Stimulated activated CD4-positive, alpha-beta T cell treated with anti-CD3 and anti-CD28 coated beads, Interleukin-4, amount 100 ng/mL, for 48 hours (primary cell): ENCODE measurements around the gene GPR157.

ENCODE experiments used
- DNase-seq, 2 donors: peaks; one replicate each; pipeline ENCODE4 v3.0.0-alpha.2; 2020; ENCODE audit warnings: low read depth in 2 of 2

Gene GPR157

GRCh38 chr1:9087411-9088125 is 41.3 kb downstream of the GPR157 start:
- DNase-seq, result no peak

DNA sequence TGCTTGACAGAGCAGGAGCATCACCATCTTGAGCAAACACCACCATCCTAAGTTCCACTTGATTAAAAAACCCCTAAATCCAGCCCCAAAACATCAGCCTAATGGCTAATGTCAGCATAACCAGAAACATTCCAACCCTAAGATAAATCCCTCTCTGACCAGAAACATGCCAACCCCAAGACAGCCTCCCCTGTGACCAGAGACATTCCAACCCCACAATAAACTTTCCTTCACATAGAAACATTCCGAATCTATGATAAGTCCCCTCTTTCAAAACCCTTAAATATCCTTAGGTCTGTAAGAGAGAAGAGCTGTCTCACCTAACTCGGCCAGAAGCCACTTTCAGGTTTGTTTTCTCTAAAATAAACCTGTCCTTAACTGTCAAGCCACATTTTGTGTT is 42.1 kb downstream of the GPR157 start:
- no peak for DNase-seq

DNA sequence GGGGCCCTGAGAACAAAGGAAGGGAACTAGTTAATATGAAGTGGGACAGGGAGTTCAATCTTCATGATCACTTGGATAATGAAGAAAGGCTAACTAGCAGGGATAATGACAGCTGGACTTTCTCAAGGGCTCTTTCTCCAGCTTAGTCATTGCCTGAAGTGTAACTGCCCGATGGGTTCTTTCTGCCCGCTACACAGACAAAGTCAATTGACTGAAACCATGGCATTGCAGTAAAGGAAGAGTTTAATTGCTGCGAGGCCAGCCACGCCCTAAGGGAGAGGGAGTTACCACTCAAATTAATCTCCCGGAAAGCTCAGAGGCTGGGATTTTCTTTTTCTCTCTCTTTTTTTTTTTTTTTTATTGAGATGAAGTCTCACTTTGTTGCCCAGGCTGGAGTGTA is 42.9 kb downstream of the GPR157 start:
- no peak for DNase-seq

GRCh38 chr1:9085306-9085940 is 43.5 kb downstream of the GPR157 start:
- no peak for DNase-seq

DNA sequence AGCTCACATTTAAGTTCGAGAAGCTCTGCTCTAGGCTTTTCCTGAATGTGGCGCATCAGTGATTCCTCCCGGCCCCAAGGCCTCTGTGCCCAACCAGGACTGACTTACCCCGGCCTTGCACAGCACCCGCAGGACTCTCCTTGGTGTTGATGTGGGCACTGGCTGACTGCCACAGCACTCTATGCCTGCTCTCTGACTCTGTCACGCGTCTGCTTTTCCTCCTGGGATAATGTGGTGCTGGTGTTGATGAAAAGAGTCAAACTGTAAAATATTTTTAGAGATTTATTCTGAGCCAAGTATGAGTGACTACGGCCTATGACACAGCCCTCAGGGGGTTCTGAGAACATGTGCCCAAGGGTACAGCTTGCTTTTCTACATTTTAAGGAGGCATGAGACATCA is 44.0 kb downstream of the GPR157 start:
- no peak for DNase-seq

DNA sequence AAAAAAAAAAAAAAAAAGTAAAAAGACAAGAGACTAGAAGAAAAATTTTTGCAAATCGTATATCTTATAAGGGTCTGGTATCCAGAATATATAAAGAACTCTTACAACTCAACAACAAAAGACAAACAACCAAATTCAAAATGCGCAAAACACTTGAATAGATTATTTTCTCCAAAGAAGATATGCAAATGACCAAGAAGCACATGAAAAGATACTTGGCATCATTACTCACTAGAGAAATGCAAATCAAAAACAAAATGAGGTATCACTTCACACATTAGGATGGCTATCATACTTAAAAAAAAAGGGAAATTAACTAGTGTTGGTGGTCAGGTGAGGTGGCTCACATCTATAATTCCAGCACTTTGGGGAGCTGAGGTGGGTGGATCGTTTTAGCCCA is 47.4 kb downstream of the GPR157 start:
- DNase-seq, result no peak

DNA sequence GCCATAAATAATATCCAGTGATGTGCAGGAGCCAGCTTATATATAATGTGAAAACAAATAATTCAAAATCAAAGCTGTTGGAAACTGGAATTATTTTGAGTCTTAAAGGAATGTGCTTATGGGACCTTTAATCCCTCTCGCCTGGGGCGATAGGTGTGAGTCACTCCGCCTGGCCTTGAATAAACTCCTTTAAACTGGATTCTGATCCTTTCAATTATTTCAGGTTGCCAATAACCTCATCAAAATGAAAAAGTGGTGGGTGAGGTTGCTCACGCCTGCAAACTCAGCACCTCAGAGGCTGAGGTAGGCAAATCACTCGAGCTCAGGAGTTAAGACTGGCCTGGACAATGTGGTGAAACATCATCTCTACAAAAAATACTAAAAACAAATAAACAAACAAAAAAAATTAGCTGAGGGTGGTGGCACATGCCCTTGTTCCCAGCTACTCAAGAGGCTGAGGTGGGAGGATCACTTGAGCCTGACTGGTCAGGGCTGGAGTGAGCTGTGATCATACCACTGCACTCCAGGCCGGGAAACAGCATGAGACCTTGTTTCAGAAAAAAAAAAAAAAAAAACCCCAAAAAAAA is 48.1 kb downstream of the GPR157 start:
- DNase-seq, result no peak

DNA sequence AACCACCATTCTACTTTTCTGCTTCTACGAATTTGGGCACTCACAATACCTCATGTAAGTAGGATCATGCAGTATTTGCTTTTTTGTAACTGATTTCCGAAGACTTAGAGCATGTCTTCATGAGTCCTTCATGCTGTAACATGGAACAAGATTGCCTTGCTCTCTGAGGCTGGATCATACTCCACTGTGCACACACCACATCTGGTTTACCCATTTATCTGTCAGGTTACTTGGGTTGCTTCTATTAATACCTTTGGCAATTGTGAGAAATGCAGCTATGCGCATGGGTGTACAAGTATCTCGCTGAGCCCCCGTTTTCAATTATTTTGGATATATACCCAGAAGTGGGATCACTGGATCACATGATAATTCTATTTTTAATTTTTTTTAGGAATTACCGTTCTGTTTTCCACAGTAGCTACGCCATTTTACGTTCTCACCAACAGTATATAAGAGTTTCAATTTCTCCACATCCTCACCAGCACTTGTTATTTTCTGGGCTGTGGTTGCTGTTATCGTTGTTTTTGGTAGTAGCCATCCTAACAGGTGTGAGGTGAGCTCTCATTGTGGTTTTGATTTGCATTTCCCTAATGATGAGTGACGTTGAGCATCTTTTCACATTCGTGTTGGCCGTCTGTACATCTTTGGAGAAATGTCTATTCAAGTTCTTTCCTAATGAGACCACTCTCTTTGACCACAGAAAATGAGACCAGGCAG is 48.8 kb downstream of the GPR157 start:
- DNase-seq, result no peak

DNA sequence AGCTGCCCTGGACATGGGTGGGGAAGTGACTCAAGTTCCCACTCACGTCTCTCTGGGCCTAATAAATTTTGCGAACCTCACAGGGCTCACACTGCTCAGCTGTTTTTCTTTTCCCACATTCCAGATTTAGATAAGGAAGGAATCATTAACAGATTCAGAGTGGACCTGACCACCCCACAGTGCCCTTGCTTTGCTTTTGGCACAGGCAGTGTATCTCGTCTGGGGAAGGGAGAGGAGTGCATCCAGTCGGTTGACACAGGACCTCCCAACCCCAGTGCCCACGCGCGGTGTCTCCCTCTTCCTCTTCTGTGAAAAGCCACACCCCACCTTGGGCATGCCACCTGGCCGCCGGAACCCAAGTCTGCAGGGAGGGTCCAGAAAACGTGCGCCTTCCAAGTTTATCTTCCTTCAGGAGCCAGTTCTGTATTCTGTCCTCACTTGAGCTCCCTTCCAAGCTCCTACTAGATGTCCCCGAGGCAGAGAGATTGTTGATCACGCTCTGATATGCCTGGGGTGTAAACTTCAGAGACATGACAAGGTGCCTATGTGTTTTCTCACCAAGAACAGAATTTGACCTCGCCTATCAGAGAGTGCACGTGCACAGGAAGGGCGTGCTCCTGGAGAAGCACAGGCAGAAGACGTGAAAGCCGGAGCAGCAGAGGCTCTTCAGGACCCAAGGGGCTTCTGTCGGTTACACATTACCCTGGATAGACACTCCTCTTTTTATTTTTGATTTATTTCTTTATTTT is 50.0 kb downstream of the GPR157 start:
- no peak for DNase-seq

DNA sequence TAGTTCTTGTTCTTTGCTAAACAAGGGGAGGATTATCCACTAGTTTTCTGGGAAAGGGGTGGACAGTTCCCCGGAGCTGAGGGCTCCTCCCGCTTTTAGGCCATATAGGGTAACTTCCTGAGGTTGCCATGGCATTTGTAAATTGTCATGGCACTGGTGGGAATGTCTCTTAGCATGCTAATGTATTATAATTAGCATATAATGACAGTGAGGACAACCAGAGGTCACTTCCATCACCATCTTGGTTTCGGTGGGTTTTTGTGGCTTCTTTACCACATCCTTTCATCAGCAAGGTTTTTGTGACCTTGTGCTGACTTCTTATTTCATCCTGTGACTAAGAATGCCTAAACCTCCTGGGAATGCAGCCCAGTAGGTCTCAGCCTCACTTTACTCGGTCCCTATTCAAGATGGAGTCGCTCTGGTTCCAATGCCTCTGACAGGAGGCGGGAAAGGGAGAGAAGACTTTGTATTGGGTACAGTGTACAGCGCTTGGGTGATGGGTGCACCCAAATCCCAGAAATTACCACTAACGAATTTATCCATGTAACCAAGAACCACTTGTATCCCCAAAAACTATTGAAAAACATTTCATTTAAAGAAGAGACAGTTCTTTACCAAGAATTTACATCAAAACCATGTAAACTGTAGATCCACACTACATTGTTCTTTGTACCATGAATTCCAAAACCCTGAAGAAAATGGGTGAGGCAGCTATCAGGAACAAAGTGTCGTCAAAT is 50.7 kb downstream of the GPR157 start:
- no peak for DNase-seq

DNA sequence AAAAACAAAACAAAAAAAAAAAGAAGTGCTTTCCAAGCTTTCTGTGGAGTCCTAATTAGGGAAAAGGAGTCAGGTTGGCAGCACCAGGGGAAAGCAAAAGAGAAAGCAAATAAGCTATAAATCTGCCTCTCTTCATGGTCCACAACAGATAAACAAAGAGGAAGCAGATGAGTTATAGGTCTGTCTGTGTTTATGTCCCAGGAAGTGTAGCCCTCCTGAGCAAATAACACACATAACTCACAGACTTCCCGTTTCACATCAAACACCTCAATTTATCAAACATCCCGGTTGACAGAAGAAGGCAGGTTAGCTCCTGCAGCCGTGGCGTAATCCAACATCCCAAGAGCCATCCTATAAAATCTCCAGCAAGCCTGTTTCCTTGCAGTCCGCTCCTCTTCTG is 53.9 kb downstream of the GPR157 start:
- no peak for DNase-seq

DNA sequence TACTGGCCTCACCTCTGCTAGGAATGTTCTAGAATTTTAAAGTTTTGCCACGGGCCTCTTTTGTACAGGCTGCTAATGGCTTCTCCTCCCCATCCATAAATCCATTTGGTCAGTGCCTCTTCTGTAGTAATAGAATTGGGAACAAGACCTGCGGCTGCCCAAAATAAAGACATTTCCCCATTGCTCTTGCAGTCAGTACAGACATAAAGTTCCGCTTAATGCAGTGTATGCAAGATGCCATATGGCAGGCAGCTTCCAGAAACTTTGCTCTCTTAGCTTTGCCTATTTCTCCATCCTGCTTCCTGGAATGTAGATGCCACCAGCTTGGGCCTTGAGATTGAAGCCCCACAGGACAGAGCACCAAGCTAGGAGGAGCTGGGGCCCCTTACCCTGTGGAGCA is 55.8 kb downstream of the GPR157 start:
- DNase-seq, result no peak

DNA sequence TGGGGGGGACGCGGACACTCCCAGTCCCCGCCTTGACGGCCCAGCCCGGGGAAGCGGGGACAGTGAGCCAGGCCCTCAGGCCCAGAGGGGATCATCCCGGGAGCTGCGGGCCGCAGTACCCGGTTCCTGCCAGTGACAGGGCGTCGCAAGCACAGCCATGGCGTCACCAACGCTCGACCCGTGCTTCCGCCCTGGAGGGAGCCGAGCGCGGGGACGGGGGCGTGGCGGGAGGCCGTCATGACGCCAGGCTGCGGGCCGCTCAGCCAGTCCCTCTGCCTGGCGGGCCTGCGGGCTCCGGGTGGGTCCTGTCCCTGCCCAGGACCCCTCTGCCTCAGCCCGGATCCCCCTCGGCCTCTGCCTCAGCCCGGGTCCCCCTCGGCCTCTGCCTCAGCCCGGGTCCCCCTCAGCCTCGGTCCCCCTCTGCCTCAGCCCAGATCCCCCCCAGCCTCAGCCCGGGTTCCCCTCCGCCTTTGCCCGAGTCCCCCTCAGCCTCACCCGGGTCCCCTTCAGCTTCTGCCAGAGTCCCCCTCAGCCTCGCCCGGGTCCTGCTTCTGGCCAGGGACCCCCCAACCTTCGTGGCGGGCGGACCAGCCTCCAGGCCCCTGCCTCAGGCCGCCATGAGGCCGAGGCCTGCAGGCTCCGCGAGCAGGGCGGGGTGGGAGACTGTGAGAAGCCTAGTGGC is 57.2 kb downstream of the GPR157 start:
- no peak for DNase-seq

DNA sequence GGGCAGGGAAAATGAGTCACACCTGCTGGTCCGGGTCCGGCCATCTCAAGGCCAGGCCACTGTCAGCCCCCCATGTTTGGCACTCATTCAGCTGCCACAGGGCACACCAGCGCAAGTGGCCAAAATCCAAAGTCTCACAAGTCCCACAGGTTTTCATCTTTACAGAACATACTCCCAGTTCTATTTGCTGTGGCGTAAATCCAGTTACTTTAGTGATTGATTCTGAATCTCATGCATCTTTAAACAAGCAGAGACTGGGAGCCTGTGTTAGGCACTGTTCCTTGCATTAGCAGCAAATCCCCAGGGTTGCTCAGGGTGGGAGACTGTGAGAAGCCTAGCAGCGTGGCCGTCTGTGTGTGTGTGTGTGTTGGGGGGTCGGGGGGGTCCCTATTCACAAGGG is 58.4 kb downstream of the GPR157 start:
- no peak for DNase-seq

DNA sequence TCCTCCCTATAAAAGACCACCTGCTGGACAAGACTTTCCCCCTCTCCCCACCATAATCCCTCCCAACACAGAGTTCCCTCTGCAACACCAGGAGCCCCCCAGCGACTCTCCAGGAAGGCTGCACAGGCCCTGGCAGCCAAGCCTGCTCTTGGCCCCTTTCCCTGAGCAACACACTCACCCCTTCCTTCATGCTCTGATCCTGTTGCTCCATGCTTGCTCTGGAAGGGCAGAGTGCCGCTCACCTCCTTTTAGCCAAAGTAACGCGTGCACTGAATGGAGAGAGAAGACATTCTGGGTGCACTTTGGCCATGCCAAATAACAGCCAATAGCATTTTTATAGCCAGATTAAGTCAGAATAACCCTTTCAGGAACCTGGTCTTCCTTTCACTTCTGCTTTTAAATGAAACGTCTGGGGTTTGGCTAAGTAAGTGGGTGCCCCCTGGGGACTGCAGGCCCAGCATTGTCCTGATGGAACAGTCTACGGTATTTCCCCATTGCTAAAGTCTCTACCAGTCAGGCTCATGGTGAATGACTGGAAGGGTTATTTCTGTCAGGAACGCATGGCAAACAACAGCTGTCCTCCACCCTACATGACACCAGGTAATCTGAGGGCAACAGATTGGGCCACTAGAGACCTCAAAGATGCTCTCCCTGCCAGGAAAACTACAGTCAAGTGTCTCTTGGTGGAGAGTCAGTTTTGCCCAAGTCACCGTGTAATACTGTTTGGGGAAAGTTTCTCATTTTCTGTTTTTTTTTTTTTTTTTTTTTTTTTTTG is 59.4 kb downstream of the GPR157 start, which contains the start of gene SLC2A5:
Gene SLC2A5, minus strand, starts transcription at position 310 of the 775 bp plus-strand sequence. Its CDS starts 99 bp downstream, at position 211.
- DNase-seq, result no peak

- no peak for DNase-seq
These were observed 59.9 kb downstream of the GPR157 start for GRCh38 chr1:9068981-9069325.

DNA sequence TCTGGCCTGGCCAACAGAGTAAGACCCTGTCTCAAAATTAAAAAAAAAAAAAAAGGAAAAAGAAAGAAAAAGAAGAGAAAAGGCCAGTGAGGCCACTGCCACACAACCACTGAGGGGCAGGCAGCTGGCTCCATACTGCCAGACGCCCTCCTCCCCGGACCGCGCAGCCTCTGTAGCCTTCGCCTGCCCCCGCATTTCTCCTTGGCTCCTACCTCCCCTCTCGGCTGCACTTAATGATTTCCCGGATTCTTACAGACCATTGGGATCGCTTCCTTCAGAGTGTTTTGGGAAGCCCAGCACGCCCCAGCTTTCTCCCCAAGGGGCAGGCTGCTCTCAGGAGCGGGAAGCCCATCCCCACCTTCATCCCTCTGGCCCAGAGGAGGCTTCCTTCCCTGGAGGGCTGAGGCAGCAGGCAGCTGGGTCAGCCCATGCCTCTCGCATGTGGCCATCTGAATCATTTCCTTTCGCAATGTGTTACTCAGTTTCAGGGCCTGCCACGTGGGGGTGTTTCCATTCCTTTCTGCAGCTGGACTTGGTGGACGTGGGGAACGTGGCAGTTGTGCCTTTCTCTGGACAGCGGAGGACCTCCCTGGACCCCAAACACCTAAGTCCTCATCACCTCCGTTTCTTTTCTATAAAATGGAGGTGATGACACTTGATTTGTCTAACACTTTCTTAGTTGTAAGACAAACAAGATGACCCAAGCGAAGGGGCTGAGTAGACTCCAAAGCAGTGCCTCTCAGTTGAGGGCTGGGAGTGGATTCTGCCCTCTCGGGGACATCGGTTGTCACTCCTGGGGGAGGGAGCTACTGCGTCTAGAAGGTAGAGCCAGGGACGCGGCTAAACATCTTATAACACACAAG is 61.7 kb downstream of the GPR157 start:
- no peak for DNase-seq

DNA sequence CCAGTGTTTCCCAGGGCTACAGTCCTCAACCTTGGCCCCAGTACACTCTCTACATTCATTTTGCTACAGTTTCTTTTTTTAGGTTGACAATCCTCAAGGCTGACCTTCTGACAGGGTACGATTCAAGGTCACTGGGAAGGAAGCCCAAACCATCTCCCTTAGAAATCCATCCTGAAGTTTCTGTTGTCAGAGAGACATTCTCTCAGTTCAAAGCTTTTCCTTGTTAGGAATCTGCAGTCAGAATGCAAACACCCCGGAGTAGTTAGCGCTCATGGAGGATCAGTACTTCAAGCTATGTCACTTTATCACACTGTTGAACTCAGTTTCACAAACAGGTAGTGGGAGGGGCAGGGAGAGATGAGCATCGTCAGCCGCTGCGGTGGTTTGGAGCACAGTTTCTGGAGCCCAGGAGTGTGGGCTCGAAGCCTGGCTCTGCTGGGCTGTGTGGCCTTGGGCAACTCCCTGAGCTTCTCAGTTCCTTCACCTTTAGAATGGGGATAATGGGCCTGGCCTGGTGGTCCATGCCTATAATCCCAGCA is 63.6 kb downstream of the GPR157 start:
- no peak for DNase-seq

DNA sequence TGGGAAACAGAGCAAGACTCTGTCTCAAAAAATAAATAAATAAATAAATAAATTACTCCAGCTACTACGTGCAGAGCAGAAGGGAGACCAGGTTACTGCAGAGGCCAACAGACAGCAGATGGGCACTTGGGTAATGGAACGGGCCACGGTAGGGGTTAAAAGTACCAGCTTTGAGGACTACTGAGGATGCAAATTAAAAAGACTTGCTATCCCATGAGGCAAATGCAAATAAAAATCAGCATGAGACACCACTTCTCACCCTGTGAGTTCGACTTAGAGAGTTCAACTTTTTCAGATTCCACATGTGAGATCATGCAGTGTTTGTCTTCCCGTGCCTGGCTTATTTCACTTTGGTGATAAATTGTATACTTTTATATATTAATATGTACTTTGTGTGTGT is 66.1 kb downstream of the GPR157 start:
- no peak for DNase-seq
